ENCODE results near the gene C17orf107. TPM values are rescaled to one million over a fixed set of nuclear protein-coding genes. Genes with fewer than 3 reads are reported as not detected.

C17orf107 gene
- total RNA-seq, 1 experiment from 2014 or later: 0.36 TPM

DNA sequence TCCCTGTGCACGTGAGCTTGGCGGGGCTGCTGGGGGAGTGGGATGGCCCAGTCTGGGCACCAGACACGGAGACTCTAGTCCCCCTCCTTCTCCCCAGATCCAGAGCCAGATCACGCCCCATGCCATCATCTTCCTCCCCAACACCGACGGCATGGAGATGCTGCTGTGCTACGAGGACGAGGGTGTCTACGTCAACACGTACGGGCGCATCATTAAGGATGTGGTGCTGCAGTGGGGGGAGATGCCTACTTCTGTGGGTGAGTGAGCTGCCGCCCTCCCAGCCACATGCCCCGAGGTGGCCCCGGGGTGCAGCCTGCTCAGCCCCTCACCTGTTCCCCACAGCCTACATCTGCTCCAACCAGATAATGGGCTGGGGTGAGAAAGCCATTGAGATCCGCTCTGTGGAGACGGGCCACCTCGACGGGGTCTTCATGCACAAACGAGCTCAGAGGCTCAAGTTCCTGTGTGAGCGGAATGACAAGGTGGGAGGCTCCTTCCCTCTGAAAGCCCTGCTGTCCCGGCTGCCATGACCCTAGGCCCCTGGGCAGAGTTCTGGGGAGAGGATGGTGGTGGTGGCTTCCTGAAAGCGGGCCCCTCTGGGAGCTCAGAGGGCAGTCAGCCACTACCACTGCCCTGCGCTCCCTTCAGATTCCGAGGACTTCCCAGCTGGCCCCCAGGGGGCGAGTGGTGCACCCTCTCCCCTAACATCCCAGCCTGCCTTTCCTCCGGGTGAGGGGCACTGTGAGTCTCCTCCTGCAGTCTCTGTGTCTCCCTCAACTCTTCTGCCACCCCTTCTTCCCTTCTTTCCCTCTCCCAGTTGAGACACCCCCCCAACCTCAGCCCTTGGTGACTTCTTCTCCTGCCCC is 2.8 kb upstream of the C17orf107 start:
- Histone ChIP-seq H3K27ac (ENCODE audit: low read length) (no peak overlapping the region), H3K9me2 (replicated peaks; ENCODE audit: low read length) (no peaks in the 10 kb centered on the region), H3K79me2 (ENCODE audit: low read length) (no peaks in the 10 kb centered on the region), H3K27me3 (ENCODE audit: low read length) (no peaks in the 10 kb centered on the region), H3K9me3 (ENCODE audit: low read length) (no peaks in the 10 kb centered on the region), H3K9ac (ENCODE audit: low read length) (no peak overlapping the region), H2AFZ (ENCODE audit: low read length) (no peak overlapping the region), H3F3A (ENCODE audit: low read length, unreplicated experiment) (no peaks in the 10 kb centered on the region), H3K4me1 (ENCODE audit: insufficient read depth, low read length) (no peaks in the 10 kb centered on the region), H3K36me3 (ENCODE audit: low read depth, low read length) (no peaks in the 10 kb centered on the region; the same call in 1 of the 2 replicates), H3K4me3 (ENCODE audit: low read length) (no peak overlapping the region), H3K4me2 (ENCODE audit: low read length) (no peak overlapping the region), H4K20me1 (ENCODE audit: low read length) (no peaks in the 10 kb centered on the region)
- TF ChIP-seq CTCF (conservative IDR thresholded peaks at IDR 0.05; ENCODE audit: low read depth, low read length): no peak
- TF ChIP-seq EZH2 (IDR thresholded peaks at IDR 0.05; ENCODE audit: low read length, unreplicated experiment): no peak
- no peak for TF ChIP-seq EZH2phosphoT487 (IDR thresholded peaks at IDR 0.05; ENCODE audit: borderline replicate concordance, low read length)
- intact Hi-C loops (cut with micrococcal nuclease): no loop called here
- ChIA-PET POLR2A (ENCODE audit: unreplicated experiment) (no interaction called here), CTCF (no interaction called here)
- DNase-seq (no peak), ATAC-seq (no peak; the same call in 1 of the 2 replicates)
- BruUV-seq (replicated peaks): no TSS peak

- ATAC-seq (no peak), DNase-seq (no peak)
- Histone ChIP-seq H3K9ac (ENCODE audit: low read length) (no peak overlapping the region), H3K79me2 (ENCODE audit: low read length) (no peaks in the 10 kb centered on the region), H4K20me1 (ENCODE audit: low read length) (no peaks in the 10 kb centered on the region), H2AFZ (ENCODE audit: low read length) (no peak overlapping the region), H3K36me3 (ENCODE audit: low read depth, low read length) (no peaks in the 10 kb centered on the region; the same call in 1 of the 2 replicates), H3K27me3 (ENCODE audit: low read length) (no peaks in the 10 kb centered on the region), H3K4me1 (ENCODE audit: insufficient read depth, low read length) (no peaks in the 10 kb centered on the region), H3K4me2 (ENCODE audit: low read length) (no peak overlapping the region), H3K9me3 (ENCODE audit: low read length) (no peaks in the 10 kb centered on the region), H3K9me2 (replicated peaks; ENCODE audit: low read length) (no peaks in the 10 kb centered on the region), H3F3A (ENCODE audit: low read length, unreplicated experiment) (no peaks in the 10 kb centered on the region), H3K4me3 (ENCODE audit: low read length) (no peak overlapping the region), H3K27ac (ENCODE audit: low read length) (no peak overlapping the region)
- CTCF ChIA-PET: no interaction called here
- POLR2A ChIA-PET (ENCODE audit: unreplicated experiment): no interaction called here
- no TSS peak for BruUV-seq (replicated peaks)
- intact Hi-C loops (cut with micrococcal nuclease): no loop called here
- TF ChIP-seq CTCF (conservative IDR thresholded peaks at IDR 0.05; ENCODE audit: low read depth, low read length) (no peak), EZH2 (IDR thresholded peaks at IDR 0.05; ENCODE audit: low read length, unreplicated experiment) (no peak), EZH2phosphoT487 (IDR thresholded peaks at IDR 0.05; ENCODE audit: borderline replicate concordance, low read length) (no peak)
Observed at GRCh38 chr17:4897198-4897687, 2.1 kb upstream of the C17orf107 start.

DNA sequence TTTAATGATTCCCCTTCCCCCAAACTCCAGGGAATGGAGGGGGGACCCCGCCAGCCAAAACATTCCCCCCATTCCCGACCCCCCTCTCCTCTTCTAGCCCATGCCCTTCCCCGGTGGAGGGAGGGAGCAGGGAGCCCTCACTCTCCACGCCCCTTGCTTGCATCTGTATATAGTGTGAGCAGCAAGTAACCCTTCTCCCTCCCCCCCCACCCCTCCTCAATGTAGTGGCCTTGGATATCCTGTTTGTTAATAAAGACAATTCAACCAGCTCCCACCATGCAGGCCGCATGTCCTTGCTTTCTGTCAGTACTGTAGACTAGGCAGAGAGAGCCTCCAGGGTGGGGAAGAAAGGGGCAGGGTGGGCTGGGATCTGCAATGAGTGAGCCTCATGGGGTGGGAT is 1.6 kb upstream of the C17orf107 start:
- H3F3A ChIP-seq (ENCODE audit: low read length, unreplicated experiment): no peaks in the 10 kb centered on the region
- TF ChIP-seq EZH2phosphoT487 (IDR thresholded peaks at IDR 0.05; ENCODE audit: borderline replicate concordance, low read length) (no peak), EZH2 (IDR thresholded peaks at IDR 0.05; ENCODE audit: low read length, unreplicated experiment) (no peak), CTCF (conservative IDR thresholded peaks at IDR 0.05; ENCODE audit: low read depth, low read length) (no peak)
- intact Hi-C loops (cut with micrococcal nuclease): no loop called here
- H3K79me2 ChIP-seq (ENCODE audit: low read length): no peaks in the 10 kb centered on the region
- H3K9ac ChIP-seq (ENCODE audit: low read length): no peak overlapping the region
- no peak overlapping the region for H2AFZ ChIP-seq (ENCODE audit: low read length)
- POLR2A ChIA-PET (ENCODE audit: unreplicated experiment): no interaction called here
- no peaks in the 10 kb centered on the region for H4K20me1 ChIP-seq (ENCODE audit: low read length)
- no peaks in the 10 kb centered on the region for H3K9me3 ChIP-seq (ENCODE audit: low read length)
- no peak for DNase-seq
- no TSS peak for BruUV-seq (replicated peaks)
- no peak overlapping the region for H3K27ac ChIP-seq (ENCODE audit: low read length)
- no peak overlapping the region for H3K4me3 ChIP-seq (ENCODE audit: low read length)
- H3K27me3 ChIP-seq (ENCODE audit: low read length): no peaks in the 10 kb centered on the region
- peaks cover 2% of the 10 kb centered on the region for H3K4me1 ChIP-seq (ENCODE audit: insufficient read depth, low read length)
- H3K4me2 ChIP-seq (ENCODE audit: low read length): no peak overlapping the region
- no peaks in the 10 kb centered on the region for H3K9me2 ChIP-seq (replicated peaks; ENCODE audit: low read length)
- CTCF ChIA-PET: no interaction called here
- H3K36me3 ChIP-seq (ENCODE audit: low read depth, low read length): no peaks in the 10 kb centered on the region; the same call in 1 of the 2 replicates
- ATAC-seq: no peak

Measured in PC-3 (cell line).